Endodermal cell (in vitro differentiated cells): ENCODE measurements around the gene ZNF385A. TPM values are rescaled to one million over a fixed set of nuclear protein-coding genes. Genes with fewer than 3 reads are reported as not detected.
A peak's percentile ranks its signal among the peaks of the same experiment; 100 is the strongest.

Source experiments
- DNase-seq: peaks from one replicate; pipeline ENCODE4 v3.0.0-alpha.2; 2017
- H3K27ac ChIP-seq: 2 replicates; pipeline ENCODE4 v1.5.1; 2013; ENCODE audit warnings: mild to moderate bottlenecking, low read depth, low read length, moderate library complexity
- H3K27me3 ChIP-seq: 2 replicates; pipeline ENCODE4 v1.6.1; 2013; ENCODE audit warnings: mild to moderate bottlenecking, low read length, moderate library complexity; ENCODE audit not compliant: insufficient read depth, control insufficient read depth, poor library complexity, severe bottlenecking
- H3K36me3 ChIP-seq: 2 replicates; pipeline ENCODE4 v1.7.0; 2013; ENCODE audit warnings: mild to moderate bottlenecking, low read length, moderate library complexity; ENCODE audit not compliant: control insufficient read depth, insufficient read depth
- H3K4me1 ChIP-seq: one replicate; pipeline ENCODE4 v1.7.0; 2013; ENCODE audit warnings: low read length; ENCODE audit not compliant: control insufficient read depth, insufficient read depth
- H3K4me3 ChIP-seq: 2 replicates; pipeline ENCODE4 v1.5.1; 2013; ENCODE audit warnings: mild to moderate bottlenecking, low read length, moderate library complexity
- H3K9ac ChIP-seq: 2 replicates; pipeline ENCODE4 v1.6.1; 2013; ENCODE audit warnings: mild to moderate bottlenecking, low read length, moderate library complexity; ENCODE audit not compliant: poor library complexity, severe bottlenecking; ENCODE audit errors: extremely low read depth
- H3K9me3 ChIP-seq: 2 replicates; pipeline ENCODE4 v1.6.1; 2013; ENCODE audit warnings: mild to moderate bottlenecking, low read length, moderate library complexity; ENCODE audit not compliant: control insufficient read depth
- H3K27ac Mint-ChIP-seq: 2 replicates; pipeline ENCODE4 v1.8.0; 2020; ENCODE audit warnings: mixed read lengths
- H3K27me3 Mint-ChIP-seq: 2 replicates; pipeline ENCODE4 v1.8.0; 2021; ENCODE audit warnings: mild to moderate bottlenecking, mixed read lengths; ENCODE audit not compliant: insufficient read depth
- H3K36me3 Mint-ChIP-seq: 2 replicates; pipeline ENCODE4 v1.8.0; 2020; ENCODE audit warnings: low read depth, mixed read lengths
- H3K4me1 Mint-ChIP-seq: 2 replicates; pipeline ENCODE4 v1.8.0; 2020; ENCODE audit warnings: mixed read lengths
- H3K4me3 Mint-ChIP-seq: 2 replicates; pipeline ENCODE4 v1.8.0; 2020; ENCODE audit warnings: mild to moderate bottlenecking, moderate library complexity, mixed read lengths
- H3K9me3 Mint-ChIP-seq: 2 replicates; pipeline ENCODE4 v1.8.0; 2020; ENCODE audit warnings: mild to moderate bottlenecking, mixed read lengths
- WGBS, 2 experiments: methylation state at CpG; one replicate each; pipeline versions ENCODE4 v1.1.5 to v1.1.7; 2013; ENCODE audit warnings: missing lambda C conversion rate in 2 of 2, mixed read lengths in 1 of 2; ENCODE audit not compliant: insufficient coverage in 1 of 2, insufficient read length in 1 of 2; 5-methylcytosine and 5-hydroxymethylcytosine counted together
- total RNA-seq, 2 donors: library from RNA; stranded (reverse); fragmentation: NEBNext Ultra II Directional in 1 of 2; extraction: Animal tissue kit (Norgen Biotek cat#: 25700) in 1 of 2; gene quantifications; 2 replicates in 1 of 2; 3 replicates in 1 of 2; pipeline ENCODE4 v1.2.1, GENCODE V29; 2021
- TF ChIP-seq, protein P1 (sequence below): fragments of 200-600 bp; sonication (generic); conservative IDR thresholded peaks from 2 replicates; pipeline ENCODE4 v1.5.0; 2021; ENCODE audit warnings: antibody characterized with exemption, mild to moderate bottlenecking

Gene ZNF385A
- total RNA-seq, 2 donors from 2014 or later = 10.5 to 16.3 TPM

DNA sequence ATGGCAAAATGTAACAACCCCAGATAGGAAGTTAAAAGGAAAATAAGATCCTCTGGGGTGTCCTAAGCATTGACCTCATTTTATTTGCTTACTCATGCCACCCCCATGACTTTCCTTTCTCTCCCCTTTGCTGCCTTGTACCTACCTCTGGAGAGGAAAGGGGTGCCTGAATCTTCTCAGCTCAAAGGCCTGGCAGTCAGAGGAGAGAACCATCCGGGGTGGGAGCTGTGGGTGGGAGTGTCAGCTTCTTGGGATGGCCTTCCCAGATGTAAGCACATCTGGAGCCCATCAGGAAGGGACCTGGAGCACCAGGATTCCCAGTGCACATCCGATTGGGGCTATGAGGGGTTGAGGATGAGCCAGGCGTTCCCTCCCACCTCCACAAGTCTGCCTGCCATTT lies 39.7 kb upstream of the ZNF385A start:
- H3K36me3 Mint-ChIP-seq = no peaks in the 10 kb centered on the region
- no peaks in the 10 kb centered on the region for H3K9me3 ChIP-seq
- TF ChIP-seq, protein P1, sequence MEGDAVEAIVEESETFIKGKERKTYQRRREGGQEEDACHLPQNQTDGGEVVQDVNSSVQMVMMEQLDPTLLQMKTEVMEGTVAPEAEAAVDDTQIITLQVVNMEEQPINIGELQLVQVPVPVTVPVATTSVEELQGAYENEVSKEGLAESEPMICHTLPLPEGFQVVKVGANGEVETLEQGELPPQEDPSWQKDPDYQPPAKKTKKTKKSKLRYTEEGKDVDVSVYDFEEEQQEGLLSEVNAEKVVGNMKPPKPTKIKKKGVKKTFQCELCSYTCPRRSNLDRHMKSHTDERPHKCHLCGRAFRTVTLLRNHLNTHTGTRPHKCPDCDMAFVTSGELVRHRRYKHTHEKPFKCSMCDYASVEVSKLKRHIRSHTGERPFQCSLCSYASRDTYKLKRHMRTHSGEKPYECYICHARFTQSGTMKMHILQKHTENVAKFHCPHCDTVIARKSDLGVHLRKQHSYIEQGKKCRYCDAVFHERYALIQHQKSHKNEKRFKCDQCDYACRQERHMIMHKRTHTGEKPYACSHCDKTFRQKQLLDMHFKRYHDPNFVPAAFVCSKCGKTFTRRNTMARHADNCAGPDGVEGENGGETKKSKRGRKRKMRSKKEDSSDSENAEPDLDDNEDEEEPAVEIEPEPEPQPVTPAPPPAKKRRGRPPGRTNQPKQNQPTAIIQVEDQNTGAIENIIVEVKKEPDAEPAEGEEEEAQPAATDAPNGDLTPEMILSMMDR = no peak
- H3K4me1 ChIP-seq = peaks cover 13% of the 10 kb centered on the region
- WGBS, 2 experiments = 85% methylated on average over 3 of the region's 3 CpGs; no CpG with 5 or more reads in 1 of the 2 experiments
- H3K27ac ChIP-seq = no peak overlapping the region
- peaks cover 25% of the 10 kb centered on the region for H3K27me3 Mint-ChIP-seq
- no peak overlapping the region for H3K4me3 ChIP-seq
- H3K9me3 Mint-ChIP-seq = no peaks in the 10 kb centered on the region
- H3K27ac Mint-ChIP-seq = no peak overlapping the region
- no peak overlapping the region for H3K4me3 Mint-ChIP-seq
- H3K9ac ChIP-seq = no peak overlapping the region
- peaks cover 72% of the 10 kb centered on the region for H3K4me1 Mint-ChIP-seq
- H3K36me3 ChIP-seq = no peaks in the 10 kb centered on the region
- DNase-seq = no peak
- H3K27me3 ChIP-seq = peaks cover 23% of the 10 kb centered on the region

DNA sequence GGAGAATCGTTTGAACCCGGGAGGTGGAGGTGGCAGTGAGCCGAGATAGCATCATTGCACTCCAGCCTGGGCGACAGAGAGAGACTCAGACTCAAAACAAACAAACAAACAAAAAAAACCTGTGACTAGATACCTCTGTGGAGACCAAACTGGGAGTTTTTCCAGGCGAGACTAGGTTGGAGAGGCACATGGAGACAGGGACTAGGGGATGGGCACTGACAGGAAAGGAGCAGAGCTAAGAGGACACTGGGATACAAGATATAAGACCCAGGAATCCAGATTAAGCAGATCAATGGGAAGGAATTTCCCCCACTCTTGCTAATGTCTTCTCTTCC lies 39.2 kb upstream of the ZNF385A start:
- Mint-ChIP-seq H3K4me3 (no peak overlapping the region), H3K27ac (peak overlapping the region; percentile 45), H3K36me3 (no peaks in the 10 kb centered on the region), H3K27me3 (peaks cover 25% of the 10 kb centered on the region), H3K9me3 (no peaks in the 10 kb centered on the region), H3K4me1 (peaks cover 68% of the 10 kb centered on the region)
- Histone ChIP-seq H3K4me3 (no peak overlapping the region), H3K27me3 (peaks cover 23% of the 10 kb centered on the region), H3K9ac (no peak overlapping the region), H3K27ac (no peak overlapping the region), H3K4me1 (peaks cover 13% of the 10 kb centered on the region), H3K9me3 (no peaks in the 10 kb centered on the region), H3K36me3 (no peaks in the 10 kb centered on the region)
- TF ChIP-seq, protein P1 = no peak
- DNase-seq = peak; percentile 45
- 69 to 86% methylated on average over 2 to 5 of the region's 5 CpGs for WGBS, 2 experiments

DNA sequence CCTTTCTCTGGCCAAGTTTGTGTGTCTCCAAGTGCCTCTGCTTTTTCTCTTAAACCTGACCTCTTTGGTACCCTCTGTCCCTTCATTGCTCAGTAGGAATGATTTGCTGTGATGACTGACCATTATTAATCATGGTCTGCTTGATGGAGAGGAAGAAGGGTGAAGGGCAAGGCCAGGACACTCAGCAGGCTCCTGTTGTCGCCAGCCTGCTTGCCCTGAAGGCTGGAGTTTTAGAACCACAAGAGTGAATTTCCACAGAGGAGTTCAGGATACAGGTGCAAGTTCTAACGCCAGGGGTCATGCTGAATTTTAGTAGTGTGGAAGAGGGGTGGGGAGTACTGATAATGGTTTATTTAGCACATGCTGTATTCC lies 37.3 kb upstream of the ZNF385A start:
- Histone ChIP-seq H3K27me3 (peaks cover 23% of the 10 kb centered on the region), H3K4me3 (no peak overlapping the region), H3K27ac (no peak overlapping the region), H3K9ac (no peak overlapping the region), H3K9me3 (no peaks in the 10 kb centered on the region), H3K4me1 (peaks cover 8% of the 10 kb centered on the region), H3K36me3 (no peaks in the 10 kb centered on the region)
- Mint-ChIP-seq H3K4me3 (no peak overlapping the region), H3K27me3 (peaks cover 26% of the 10 kb centered on the region), H3K9me3 (no peaks in the 10 kb centered on the region), H3K27ac (no peak overlapping the region), H3K4me1 (peaks cover 52% of the 10 kb centered on the region), H3K36me3 (no peaks in the 10 kb centered on the region)
- TF ChIP-seq, protein P1 = no peak
- peak; percentile 45 for DNase-seq
- WGBS, 2 experiments = 80 to 86% methylated on average over 1 to 2 of the region's 2 CpGs
